GM21786 (cell line): ENCODE measurements around the gene GAK.

Experiments
- ATAC-seq: cut with Tn5 transposase; IDR thresholded peaks from one replicate; pipeline ENCODE4 v1.9.1; 2021; ENCODE audit not compliant: unreplicated experiment

Gene GAK

DNA sequence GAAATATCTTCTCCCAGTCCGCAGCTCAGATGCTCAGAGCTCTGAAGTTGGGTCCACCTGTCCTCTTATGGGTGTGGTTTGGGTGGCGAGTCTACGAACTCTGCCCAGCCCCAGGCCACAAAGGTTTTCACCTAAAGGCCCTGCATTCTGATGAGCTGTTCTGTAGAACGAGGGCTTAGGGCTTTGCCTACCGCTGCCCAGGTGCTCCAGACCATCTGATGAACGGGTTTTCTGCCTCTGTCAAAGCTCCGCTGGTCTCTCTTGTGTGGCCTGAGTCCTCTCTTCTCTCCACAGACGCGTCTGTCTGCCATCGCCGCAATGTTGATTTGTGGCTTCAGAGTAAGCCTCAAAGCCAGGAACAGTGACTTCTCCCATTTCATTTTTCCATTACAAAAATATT lies 77.8 kb downstream of the GAK start:
- ATAC-seq = no peak

DNA sequence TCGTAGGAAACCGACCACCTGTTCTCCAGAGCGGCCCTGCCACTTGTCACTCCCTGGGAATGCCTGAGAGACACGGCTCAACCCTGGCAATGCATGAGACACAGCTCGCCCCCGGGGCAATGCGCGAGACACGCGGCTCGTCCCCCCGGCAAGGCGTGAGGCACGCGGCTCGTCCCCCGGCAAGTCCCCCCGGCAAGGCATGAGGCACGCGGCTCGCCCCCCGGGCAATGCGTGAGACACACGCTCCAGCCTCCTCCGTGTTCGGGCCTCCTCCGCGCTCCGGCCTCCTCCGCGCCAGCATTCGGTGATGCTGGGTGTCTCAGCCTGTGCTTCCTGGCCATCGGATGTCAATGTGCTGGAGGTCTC lies 78.7 kb downstream of the GAK start:
- ATAC-seq = no peak

DNA sequence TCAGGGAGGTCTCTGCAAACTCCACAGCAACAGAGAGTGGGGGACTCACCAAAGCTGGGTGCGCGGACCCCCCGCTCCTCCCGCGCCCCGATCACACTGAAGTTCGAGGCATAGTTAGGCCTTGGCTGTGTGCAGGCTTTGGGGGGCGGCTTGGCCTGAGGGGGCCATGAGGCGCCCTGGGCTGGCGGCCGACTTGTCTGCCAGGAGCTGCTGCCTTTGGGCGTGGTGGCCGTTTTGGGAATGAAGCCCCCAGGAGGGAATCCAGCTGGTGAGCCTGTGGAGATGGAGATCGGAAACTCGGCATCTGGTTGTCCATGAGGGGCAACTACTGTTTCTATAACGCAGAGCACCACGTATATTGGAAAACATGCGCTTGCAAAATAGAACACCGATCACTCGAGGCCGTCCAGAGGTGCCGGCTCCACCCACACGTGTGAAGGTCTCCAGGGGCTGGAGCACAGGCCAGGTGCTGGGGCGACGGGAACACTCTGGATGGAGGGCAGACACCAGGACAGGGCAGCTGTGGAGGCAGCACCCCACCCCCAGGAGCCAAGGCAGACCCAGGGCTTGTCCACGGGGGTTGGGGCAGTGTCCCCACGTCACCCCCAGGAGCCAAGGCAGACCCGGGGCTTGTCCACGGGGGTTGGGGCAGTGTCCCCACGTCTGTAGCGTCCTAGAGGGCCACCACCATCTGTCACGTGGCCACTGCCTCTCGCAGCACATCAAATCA lies 80.2 kb downstream of the GAK start:
- no peak for ATAC-seq

DNA sequence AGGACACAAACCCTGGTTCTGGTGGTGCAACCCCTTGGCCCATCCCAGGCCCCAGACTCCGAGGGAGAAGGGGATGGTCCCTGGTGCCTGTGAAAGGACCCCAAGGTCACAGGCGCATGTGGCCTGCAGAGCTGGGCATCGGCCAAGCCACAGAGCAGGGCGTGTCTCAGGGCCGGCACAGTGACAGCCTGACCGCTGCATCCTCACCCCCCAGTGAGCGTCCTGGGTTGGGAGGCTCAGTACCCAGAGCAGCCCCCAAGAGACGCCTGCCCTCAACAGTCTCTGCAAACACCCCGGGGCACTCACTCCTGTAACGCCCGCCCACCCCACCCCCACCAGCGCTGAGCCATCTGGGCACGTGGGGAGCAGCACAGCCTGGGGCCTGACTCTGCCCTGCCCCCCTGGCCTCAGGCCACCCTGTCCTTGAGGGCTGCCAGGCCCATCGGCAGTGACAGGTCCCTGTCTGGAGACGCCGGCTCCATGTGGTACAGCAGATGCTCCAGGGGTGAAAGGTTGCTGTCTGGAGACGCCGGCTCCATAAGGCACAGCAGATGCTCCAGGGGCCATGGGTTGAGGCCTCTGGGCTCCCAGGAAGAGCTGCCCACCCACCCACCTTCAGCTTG lies 81.7 kb downstream of the GAK start:
- no peak for ATAC-seq

DNA sequence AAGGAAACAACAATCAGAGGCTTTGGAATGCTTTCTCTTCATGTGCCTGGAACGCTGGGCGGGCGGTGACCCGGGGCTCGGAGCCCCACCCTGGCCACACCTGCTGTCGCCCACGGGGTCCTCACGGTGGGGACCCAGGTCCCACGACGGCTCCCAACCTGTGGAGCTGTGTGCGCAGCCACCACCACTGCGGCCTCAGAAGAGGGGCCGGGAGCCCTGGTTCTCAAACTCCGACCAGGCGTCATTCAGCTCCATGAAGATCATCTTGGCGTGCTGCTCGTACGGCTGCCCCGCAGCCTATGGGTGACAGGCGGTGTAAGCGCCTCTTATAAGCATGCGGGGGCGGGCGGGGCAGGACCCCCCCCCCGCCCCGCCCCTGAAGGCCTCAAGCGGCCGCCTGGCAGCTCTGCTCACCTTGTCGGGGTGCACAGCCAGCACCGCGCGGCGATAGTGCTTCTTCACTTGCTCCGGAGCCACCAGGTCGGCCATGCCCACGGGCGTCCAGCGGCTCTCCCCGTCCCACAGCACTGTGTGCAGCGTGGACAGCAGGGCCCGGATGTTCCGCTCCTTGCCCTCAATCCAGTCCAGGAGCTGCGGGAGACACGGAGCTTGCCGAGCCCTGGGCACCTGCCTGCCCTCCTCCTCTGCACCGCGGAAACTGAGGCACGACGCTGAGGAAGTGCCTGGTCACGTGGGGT lies 82.5 kb downstream of the GAK start:
- ATAC-seq = no peak

DNA sequence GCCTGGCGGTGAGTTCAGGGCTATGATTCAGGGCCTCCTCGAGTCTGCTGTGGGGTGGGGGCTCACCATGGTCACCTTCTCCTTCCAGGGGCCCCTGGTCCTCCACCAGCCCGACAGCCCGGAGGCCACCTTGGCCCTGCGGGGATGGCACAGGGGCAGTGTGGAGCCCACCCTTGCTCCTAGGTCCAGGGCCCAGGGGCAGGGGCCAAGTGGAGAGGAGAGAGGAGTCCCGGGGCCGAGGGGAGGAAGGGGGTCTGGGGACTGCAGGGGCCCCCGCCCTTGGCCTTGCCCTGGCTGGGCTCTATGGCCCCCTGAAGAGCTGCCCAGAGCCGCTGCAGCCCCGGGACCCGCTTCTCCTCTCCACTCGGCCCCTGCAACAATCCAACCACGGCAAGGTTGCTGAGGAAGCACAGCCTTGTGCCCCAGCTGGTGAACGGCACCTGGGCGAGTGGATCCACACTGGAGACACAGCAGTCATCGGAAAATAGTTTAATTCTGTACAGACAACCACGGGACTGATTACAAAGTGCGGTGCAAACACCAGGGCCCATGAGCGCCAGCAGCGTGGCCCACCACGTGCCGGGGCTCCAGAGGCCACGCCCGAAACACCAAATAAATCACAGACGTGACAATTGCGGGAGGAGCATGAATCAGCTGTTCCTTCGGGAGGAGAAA lies 83.2 kb downstream of the GAK start:
- no peak for ATAC-seq

DNA sequence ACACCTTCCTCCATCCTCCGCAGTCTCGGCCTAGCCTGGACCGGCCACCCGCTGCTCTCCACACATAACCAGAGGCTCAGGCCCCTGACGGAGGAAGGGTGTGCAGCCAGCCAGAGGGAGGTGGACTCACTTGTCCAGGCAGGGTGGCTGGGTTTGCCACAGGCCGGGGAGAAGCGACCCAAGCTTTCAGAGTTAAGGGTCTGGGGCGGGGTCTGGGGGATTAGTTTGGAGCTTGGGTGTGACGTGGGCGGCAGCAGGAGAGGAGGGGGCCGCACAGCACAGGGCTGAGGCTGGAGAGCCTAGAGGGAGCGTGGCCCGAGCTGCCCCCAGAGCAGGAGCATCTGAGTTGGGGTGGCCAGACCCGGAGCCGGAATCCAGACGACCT lies 83.8 kb downstream of the GAK start:
- no peak for ATAC-seq

DNA sequence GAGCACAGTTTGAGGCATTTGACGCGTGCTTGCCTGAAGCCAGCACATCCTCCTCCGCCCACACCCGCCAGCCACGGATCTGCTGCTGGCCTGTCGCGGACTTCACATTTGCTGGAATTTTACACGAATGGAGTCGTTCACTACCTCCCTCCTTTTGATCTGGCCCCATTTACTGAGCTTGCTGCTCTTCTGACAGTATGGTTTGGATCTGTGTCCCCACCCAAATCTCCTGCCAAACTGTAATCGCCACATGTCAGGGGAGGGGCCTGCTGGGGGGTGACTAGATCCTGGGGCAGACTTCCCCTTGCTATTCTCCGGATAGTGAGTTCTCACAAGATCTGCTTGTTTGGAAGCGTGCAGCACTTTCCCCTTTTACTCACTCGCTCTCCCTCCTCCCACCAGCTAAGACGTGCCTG lies 86.3 kb downstream of the GAK start:
- no peak for ATAC-seq

DNA sequence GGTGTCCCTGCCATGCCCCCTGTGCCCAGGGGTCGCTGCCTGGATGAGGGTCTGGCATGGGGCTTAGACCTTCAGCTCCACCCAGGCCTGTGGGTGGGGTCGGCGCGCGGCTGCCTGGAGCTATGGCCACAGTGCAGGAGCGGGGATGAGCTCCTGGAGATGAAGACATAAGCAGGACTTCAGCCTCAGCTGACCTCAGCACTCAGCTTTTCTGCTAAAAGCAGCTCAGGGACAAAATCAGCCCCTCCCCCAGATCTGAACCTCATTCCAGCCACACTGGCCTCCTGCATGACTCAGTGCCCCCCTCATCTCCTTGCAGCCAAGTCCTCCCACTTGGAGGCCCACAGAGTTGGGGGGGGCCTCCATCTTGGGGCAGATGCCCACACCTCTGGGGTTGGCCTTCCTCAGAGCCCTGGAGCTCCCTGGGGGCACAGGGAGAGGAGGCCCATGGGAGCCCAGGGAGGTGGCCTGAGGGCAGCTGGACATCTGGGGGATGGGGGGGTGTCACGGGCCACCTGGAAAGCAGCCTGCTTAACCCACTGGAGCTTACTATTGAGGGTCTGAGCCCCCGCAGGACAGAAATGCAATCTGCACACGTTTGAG lies 86.8 kb downstream of the GAK start:
- no peak for ATAC-seq

DNA sequence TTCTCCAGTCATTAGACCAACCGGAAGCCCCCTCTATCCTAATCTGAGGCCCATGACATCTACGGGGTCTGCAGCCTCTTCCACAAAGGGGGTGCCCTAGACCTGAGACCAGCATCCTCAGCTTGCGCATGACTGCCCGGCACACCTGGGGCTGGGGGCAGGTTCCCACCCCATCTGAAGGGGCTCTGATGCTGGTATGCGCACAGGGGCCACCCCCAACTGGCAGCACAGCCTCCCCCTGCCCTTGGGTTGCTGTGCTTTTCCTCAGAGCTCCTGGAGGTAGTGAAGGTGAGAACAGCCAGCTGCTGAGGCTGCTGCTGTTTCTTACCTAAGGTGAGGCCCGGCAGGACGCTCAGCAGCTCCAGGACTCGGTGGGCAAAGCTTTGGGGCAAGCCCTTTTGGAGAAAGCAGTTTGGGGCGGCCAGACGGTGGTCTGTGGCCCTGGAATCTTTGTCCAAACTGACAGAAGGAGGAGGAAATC lies 87.3 kb downstream of the GAK start:
- ATAC-seq = no peak

DNA sequence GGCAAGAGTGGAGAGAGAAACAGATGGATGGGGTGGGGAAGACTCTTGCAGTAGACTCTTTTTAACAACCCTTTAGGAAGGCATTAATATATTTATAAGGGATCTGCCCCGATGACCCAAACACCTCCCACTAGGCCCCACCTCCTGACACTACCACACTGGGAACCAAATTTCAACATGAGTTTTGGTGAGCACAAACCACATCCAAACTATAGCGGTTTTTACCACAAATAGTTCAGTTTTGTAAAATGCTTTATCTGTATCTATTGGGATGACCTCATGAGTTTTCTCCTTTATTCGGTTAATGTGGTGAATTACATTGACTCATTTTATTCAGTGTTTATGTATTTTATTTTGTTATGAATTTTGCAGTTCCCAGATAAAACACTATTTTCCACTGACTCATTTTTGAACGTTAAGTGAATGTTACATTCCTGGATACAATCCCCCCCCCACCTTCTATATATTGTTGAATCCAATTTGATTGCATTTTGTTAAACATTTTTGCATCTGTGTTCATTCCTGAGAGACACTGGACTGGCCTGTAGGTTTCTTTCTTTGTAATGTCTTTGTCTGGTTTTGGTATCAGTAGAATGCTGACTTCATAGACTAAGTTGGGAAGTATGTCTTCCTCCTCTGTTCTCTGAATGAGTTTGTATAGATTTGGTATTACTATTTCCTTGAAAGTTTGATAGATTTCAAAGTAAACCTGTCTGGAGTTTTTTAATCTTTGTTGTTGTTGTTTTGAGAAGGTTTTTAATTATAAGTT lies 92.3 kb downstream of the GAK start:
- no peak for ATAC-seq

DNA sequence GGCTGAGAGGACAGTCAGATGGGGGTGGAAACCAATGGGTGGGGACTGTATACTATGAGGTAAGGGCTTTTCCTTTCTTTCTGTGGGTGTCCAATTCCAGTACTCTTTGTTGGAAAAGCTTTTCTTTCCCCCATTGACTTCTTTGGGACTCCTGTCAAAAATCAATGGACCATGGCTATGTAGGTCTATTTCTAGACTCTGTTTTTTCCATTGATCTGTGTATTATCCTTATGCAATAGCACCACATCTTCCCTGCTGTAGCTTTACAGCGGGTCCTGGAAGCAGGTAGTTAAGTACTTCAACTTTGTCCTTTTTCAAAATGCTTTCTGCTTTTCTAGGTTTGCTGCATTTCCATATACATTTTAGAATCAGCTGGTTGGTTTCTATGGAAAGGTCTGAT lies 94.3 kb downstream of the GAK start:
- ATAC-seq = no peak

DNA sequence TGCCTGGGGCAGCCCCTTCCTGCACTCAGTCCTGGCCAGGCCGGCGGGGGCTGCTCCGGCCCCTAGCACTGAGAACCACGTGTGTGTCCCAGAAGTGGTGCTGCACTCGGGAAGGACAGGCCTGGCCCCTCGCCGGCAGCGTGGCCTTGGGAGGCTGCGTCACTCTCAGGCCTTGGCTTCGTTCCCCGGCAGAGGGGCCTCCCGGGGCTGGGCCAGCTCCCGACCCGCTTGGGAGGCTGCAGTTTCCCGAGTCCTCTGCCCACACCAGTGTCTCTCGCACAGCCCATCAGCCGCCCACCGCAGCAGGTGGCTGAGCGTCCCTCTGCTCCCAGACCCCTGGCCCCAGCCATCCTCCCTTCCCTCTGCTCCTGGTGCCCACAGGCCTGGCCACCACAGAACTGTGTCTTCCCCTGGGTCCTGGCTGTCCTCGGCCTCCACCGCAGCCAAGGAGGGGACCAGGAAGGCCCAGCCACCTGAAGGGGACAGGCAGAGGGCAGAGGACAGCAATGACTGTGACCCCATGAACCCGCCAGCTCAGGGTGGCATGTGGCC lies 95.3 kb downstream of the GAK start:
- no peak for ATAC-seq

DNA sequence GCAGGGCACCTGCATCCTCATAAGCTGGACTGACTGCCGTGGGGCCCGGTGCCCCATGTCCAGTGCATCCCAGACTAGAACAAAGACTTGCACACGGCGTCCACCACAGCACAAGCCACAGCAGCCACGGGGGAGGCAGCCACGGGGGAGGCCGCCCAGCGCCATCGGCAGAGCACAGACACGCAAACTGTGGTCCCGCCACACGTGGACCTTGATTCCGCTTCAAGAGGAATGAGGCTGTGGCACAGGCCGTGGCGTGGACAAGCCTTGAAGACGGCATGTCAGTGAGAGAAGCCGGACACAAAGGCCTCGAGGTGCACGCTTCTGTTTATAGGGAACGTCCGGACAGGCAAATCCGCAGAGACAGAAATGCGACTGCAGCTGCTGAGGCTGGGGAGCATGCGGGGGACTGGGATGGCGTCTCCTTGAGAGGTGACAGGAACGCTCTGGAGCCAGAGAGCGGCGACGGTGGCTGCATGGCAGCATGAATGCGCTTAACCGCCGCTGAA lies 96.1 kb downstream of the GAK start:
- ATAC-seq = no peak

DNA sequence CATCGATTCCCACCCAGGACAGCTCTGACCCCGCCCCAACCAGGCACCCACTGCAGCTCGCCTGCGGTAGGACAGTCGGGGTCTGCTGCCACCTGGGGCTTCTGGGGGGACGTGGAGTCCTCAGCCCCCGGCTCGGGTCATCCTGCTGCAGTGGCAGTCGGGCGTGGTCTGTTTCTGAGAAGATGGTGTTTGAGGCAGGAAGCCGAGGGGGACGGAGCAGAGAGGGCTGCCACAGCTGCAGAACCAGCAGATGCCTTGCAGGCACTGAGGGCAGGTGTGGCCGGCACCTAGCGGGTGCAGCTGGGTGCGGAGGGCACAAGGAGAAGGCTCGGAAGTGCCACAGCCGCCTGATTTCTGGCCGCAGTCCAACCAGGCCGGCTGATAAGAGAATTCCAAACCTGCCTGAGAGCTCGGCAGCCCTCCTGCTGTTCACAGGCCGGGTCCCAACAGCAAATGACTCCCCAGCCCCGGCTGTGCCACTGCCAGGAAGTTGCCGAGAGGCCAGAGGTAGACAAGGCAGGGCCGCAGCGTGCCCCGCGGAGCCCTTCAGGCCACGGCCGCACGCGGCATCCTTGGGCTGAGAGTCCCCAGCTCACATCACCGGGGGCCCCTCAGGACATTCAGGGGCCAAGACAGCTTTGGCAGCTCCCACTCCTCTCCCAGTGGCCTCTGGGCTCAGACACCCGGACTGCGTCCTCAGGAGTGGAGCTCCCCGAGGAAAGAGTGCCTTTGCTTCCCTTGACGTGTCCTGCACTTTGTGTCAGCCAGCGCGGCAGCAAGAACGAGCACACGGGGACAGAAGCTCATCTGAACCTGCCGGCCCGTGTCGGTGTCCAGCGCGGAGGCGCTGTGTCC lies 96.7 kb downstream of the GAK start:
- no peak for ATAC-seq

DNA sequence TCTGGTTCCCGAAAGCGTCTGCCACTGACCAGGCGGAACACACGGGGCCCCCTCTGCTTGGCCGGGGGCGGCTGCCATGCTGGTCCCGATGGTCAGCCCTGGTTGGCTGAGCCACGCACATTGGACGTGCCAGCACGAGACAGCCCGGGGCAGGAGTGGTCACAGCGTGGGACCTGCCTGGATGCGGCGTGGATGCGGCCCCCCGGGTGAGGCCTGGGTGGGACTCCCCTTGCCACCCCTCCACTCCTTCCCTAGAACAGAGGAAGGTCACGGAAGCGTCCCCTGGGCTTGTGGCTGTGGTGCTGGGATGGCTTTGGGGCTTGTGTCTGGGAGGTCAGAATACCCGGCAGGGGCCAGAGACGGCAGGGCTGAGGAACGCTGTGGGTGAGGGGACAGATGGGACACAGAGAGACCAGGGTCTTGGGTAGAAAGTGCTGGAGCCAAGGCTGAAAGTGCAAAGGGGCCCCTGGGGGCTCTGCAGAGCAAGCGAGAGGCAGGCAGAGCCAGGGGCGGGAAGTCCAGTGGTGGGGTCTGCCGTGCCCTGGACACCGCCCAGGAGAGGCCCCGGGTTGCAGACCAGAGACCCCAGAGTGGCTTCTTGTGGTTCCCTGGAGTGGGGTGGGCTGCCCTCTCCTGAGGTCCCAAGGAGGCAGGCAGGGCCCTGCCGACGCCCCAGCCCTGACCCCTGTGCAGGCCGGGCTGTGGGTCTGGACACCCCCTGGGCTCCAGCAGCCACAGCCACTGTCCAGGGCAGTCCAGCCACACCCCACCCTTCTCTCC lies 97.6 kb downstream of the GAK start:
- ATAC-seq = no peak

DNA sequence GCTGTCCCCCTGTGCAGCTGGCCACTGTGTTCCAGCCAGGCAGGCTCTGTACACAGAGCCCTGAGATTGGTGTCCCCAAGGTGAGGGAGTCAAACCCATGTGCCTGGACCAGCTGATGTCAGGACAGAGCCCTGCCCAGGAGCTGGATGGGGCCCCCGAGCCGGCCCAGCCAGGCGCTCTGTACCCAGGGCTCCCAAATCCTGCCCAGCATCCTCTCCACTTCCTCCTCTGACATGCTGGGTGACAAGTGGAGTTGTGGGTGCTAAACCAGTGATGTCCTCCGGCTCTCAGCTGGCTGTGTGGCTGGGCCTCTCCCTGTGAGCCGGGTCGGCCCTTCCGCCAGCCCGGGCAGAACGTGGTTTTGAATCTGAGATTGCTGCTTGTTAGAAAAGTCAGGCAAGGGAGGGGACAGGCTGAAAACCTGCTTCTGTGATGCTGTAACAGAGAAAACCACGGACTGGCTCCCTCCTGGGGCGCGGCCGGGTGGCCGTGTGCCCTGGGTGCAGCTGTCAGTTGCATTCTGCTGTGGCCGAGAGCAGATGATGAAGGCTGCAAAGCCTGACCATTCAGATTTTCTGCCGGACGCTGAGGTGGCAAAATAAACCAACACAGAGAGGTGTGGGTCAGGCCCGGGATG lies 98.3 kb downstream of the GAK start:
- ATAC-seq = no peak

DNA sequence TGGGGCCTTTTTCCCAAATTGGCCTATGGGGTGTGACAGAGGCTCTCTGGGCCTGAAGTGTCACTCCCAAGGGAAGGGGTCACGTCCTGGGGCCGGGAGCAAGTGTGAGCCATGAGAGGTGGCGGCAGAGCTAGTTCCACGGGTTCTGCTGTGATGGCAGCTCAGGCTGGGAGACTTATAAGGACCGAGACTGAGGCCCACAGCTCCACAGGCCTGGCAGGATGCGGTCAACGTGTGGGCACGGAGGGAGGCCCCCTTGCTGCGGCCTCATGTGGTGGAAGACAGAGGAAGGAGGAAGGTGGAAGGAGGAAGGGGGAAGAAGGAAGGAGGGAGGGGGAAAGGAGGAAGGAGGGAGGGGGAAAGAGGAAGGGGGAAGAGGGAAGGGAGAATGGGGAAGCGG lies 99.0 kb downstream of the GAK start:
- ATAC-seq = no peak
